Endothelial cell of umbilical vein (primary cell): Measurements from ENCODE around the gene PHC3. TPM values are rescaled to one million over a fixed set of nuclear protein-coding genes. Genes with fewer than 3 reads are reported as not detected.

ENCODE experiments used
- BruUV-seq: library from RNA; stranded (reverse); fragments of 400-500 nt; replicated peaks from 2 replicates; lab custom pipeline; 2021; lab: Mats Ljungman, UMichigan
- CTCF ChIA-PET: fragments of 300-600, 350-600 bp; sonication (Branson Sonifier 250); formaldehyde crosslinking; loops from one replicate; lab custom pipeline; 2021; ENCODE audit warnings: antibody characterized with exemption, inconsistent platforms; lab: Charles Lee
- POLR2A ChIA-PET: fragments of 300-600, 350-600 bp; sonication (Branson Sonifier 250); formaldehyde crosslinking; loops from one replicate; lab custom pipeline; 2021; ENCODE audit warnings: antibody characterized with exemption, inconsistent platforms; lab: Charles Lee
- DNase-seq: peaks from one replicate; pipeline ENCODE4 v3.0.0-alpha.2; 2011; ENCODE audit warnings: low read depth, low spot score
- FAIRE-seq: peaks from 2 replicates; lab custom pipeline; 2011; peaks lifted over from hg19 to GRCh38; lab: Jason Lieb, UNC
- H2AFZ ChIP-seq: 2 replicates; pipeline ENCODE4 v1.6.0; 2012; ENCODE audit warnings: low read depth, low read length, control low read depth, inconsistent platforms
- H3K27ac ChIP-seq: 2 replicates; pipeline ENCODE4 v1.5.1; 2011; ENCODE audit warnings: low read depth, mild to moderate bottlenecking, control low read depth, low read length, moderate library complexity; ENCODE audit not compliant: insufficient read depth
- H3K27me3 ChIP-seq, 2 experiments: 2 replicates each; pipeline versions ENCODE4 v1.6.0 to v1.6.1; 2011; ENCODE audit warnings: low read length in 2 of 2, mixed read lengths in 1 of 2; ENCODE audit not compliant: control insufficient read depth in 2 of 2, insufficient read depth in 2 of 2
- H3K36me3 ChIP-seq, 2 experiments: 2 replicates in 1 of 2; 3 replicates in 1 of 2; pipeline ENCODE4 v1.5.1; 2011; ENCODE audit warnings: low read length in 2 of 2, mild to moderate bottlenecking in 1 of 2, moderate library complexity in 1 of 2; ENCODE audit not compliant: control insufficient read depth in 2 of 2, insufficient read depth in 2 of 2; ENCODE audit errors: extremely low read depth in 1 of 2
- H3K4me1 ChIP-seq: 3 replicates; pipeline ENCODE4 v1.5.1; 2011; ENCODE audit warnings: mild to moderate bottlenecking, low read length; ENCODE audit not compliant: control insufficient read depth, insufficient read depth; ENCODE audit errors: extremely low read depth
- H3K4me2 ChIP-seq: 2 replicates; pipeline ENCODE4 v1.6.1; 2011; ENCODE audit warnings: low read length, control low read depth, mixed read lengths; ENCODE audit not compliant: insufficient read depth
- H3K4me3 ChIP-seq, 3 experiments: fragments of 200-600 bp in 1 of 3; sonication (generic), shearing (Covaris generic) in 1 of 3; replicated peaks in 1 of 3; 2 replicates each; pipeline ENCODE4 v1.5.1; 2011 to 2016; ENCODE audit warnings: control low read depth in 3 of 3, low read length in 3 of 3, mild to moderate bottlenecking in 2 of 3, inconsistent platforms in 1 of 3, low read depth in 1 of 3, moderate library complexity in 1 of 3; ENCODE audit not compliant: insufficient read depth in 1 of 3
- H3K79me2 ChIP-seq: 2 replicates; pipeline ENCODE4 v1.6.0; 2012; ENCODE audit warnings: low read length, inconsistent platforms; ENCODE audit not compliant: control insufficient read depth, insufficient read depth
- H3K9ac ChIP-seq: replicated peaks from 2 replicates; pipeline ENCODE3; 2011; ENCODE audit warnings: low read length, control low read depth; ENCODE audit not compliant: insufficient read depth; ENCODE audit errors: extremely low read depth
- H3K9me1 ChIP-seq: replicated peaks from 3 replicates; pipeline ENCODE4 v1.6.0; 2011; ENCODE audit warnings: mild to moderate bottlenecking, low read length; ENCODE audit not compliant: control insufficient read depth, insufficient read depth; ENCODE audit errors: extremely low read depth
- H3K9me3 ChIP-seq: replicated peaks from 2 replicates; pipeline ENCODE4 v1.5.1; 2012; ENCODE audit warnings: low read length, inconsistent platforms; ENCODE audit not compliant: control insufficient read depth, insufficient read depth
- H4K20me1 ChIP-seq: replicated peaks from 2 replicates; pipeline ENCODE3; 2011; ENCODE audit warnings: mild to moderate bottlenecking, low read length; ENCODE audit not compliant: control insufficient read depth, insufficient read depth; ENCODE audit errors: extremely low read depth
- EZH2 ChIP-seq: IDR thresholded peaks from 2 replicates; pipeline ENCODE4 v1.6.1; 2012; ENCODE audit warnings: borderline replicate concordance, low read depth, mild to moderate bottlenecking, moderate library complexity, low read length, inconsistent platforms; ENCODE audit not compliant: severe bottlenecking
- FOS ChIP-seq: IDR thresholded peaks from 2 replicates; pipeline ENCODE4 v1.6.1; 2011; ENCODE audit warnings: mild to moderate bottlenecking, low read length, moderate library complexity, borderline replicate concordance; ENCODE audit not compliant: insufficient read depth
- GATA2 ChIP-seq: IDR thresholded peaks from 2 replicates; pipeline ENCODE4 v1.7.0; 2011; ENCODE audit warnings: low read depth, mild to moderate bottlenecking, moderate library complexity, mixed read lengths, low read length; ENCODE audit not compliant: insufficient read length, insufficient read depth
- JUN ChIP-seq: IDR thresholded peaks from 2 replicates; pipeline ENCODE4 v1.6.1; 2011; ENCODE audit warnings: borderline replicate concordance, low read depth; ENCODE audit not compliant: insufficient read length, insufficient read depth
- MYC ChIP-seq: IDR thresholded peaks from one replicate; pipeline ENCODE4 v1.6.1; 2011; ENCODE audit warnings: mild to moderate bottlenecking, low read depth, low read length
- POLR2A ChIP-seq: IDR thresholded peaks from 2 replicates; pipeline ENCODE4 v1.6.1; 2012; ENCODE audit warnings: low read depth, mild to moderate bottlenecking, control low read depth, low read length
- POLR2AphosphoS5 ChIP-seq: IDR thresholded peaks from 2 replicates; pipeline ENCODE4 v1.6.1; 2012; ENCODE audit warnings: low read depth, mild to moderate bottlenecking, control low read depth, low read length, moderate library complexity; ENCODE audit not compliant: insufficient read depth
- dilution Hi-C: fragments of 300-500 bp; cut with MboI; formaldehyde crosslinking; loops from one replicate; pipeline ENCODE4 v1.15.0; 2019; ENCODE audit warnings: low sequenced_read_pairs; ENCODE audit not compliant: extremely low pct_ligation_motif_present
- intact Hi-C: fragments of 100-400 bp; cut with micrococcal nuclease; formaldehyde crosslinking; loops from one replicate; pipeline ENCODE4 v1.10.0; 2022
- polyA plus RNA-seq, 4 experiments: library from polyadenylated mRNA; depleted of rRNA in 3 of 4; stranded (reverse) in 3 of 4; unstranded in 1 of 4; fragments of >200 nt; gene quantifications; 2 replicates each; pipeline versions ENCODE4 v1.2.1 to v1.2.3, GENCODE V29; 2011 to 2012; ENCODE audit warnings: missing spikeins in 1 of 4
- total RNA-seq: library from RNA; stranded (reverse); gene quantifications from 2 replicates; pipeline ENCODE4 v1.2.3, GENCODE V29; 2021
- TF ChIP-seq, protein P1 (sequence below): IDR thresholded peaks from 2 replicates; pipeline ENCODE4 v1.6.1; 2011; ENCODE audit not compliant: insufficient read depth, insufficient read length
- TF ChIP-seq, protein P2 (sequence below), 2 donors: IDR thresholded peaks; 1 replicate in 1 of 2; 2 replicates in 1 of 2; pipeline ENCODE4 v1.5.1; 2011; ENCODE audit warnings: low read length in 2 of 2, mild to moderate bottlenecking in 2 of 2, moderate library complexity in 2 of 2, control low read depth in 1 of 2, inconsistent platforms in 1 of 2, low read depth in 1 of 2; ENCODE audit not compliant: insufficient read depth in 1 of 2; ENCODE audit errors: extremely low read depth in 1 of 2

PHC3 gene
- total and polyA plus RNA-seq, 2 donors (not counting 3 experiments of a cell fraction or from before 2014, with no cell fraction given), result 35.7 to 45.8 TPM

DNA sequence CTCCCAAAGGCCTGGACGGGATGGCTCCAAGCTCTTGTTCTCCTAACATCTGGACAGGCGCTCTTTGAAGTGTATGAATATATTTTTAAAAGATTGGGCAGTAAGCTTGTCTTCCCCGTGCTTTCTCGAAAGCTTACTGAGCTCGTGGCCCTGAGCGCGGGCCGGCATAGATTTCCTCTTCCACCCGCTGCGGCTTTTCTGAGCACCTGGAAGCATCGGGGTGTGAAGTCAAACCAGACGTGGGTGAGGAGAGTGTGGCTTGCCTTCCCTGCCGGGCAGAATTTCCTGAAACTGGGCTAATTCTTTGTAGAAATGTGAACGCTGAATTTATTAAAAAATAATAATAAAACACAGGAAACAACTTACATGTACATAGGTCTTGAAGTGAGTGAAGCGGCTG lies 117.8 kb downstream of the PHC3 start:
- CTCF ChIA-PET, result interaction anchor here (1.1 kb wide), 1 partner anchor 10 kb away, joined by 4 read pairs; no protein-coding TSS in a partner anchor
- FAIRE-seq (no peak), DNase-seq (no peak)
- no peaks in the 10 kb centered on the region for H3K9me1 ChIP-seq
- TF ChIP-seq GATA2 (no peak), POLR2AphosphoS5 (no peak)
- no peaks in the 10 kb centered on the region for H3K27me3 ChIP-seq
- H3K4me1 ChIP-seq, result no peaks in the 10 kb centered on the region
- intact Hi-C loops, result no loop called here
- POLR2A ChIA-PET, result no interaction called here
- H3K27ac ChIP-seq, result no peak overlapping the region
- dilution Hi-C loops, result no loop called here
- no peaks in the 10 kb centered on the region for H4K20me1 ChIP-seq
- no peak overlapping the region for H2AFZ ChIP-seq
- no TSS peak for BruUV-seq
- no peak overlapping the region for H3K4me2 ChIP-seq
- H3K4me3 ChIP-seq, result no peak overlapping the region
- H3K9me3 ChIP-seq, result no peaks in the 10 kb centered on the region
- no peak overlapping the region for H3K9ac ChIP-seq
- H3K79me2 ChIP-seq, result no peaks in the 10 kb centered on the region
- H3K36me3 ChIP-seq, result no peaks in the 10 kb centered on the region

DNA sequence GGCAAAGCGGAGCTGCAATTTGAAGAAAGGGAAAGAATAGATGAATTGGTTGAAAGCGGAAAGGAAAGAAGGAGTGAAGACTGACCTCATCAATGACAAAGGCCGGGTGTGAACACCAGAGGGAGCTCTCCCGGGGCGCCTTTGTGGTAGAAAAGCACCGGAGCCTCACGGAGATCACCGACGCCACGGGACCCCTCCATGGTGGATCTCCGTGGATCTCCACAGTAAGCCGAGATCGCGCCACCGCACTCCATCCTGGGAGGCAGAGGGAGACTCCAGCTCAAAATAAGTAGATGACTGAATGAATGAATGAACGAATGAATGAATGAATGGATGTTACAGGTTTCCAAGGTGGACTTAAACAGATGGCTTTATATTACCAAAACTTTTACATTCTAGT lies 118.8 kb downstream of the PHC3 start:
- H3K36me3 ChIP-seq, result no peaks in the 10 kb centered on the region
- DNase-seq (no peak), FAIRE-seq (no peak)
- no peak overlapping the region for H3K9ac ChIP-seq
- H3K27me3 ChIP-seq, result no peaks in the 10 kb centered on the region
- H3K4me1 ChIP-seq, result no peaks in the 10 kb centered on the region
- no peak overlapping the region for H3K4me2 ChIP-seq
- no peaks in the 10 kb centered on the region for H3K9me1 ChIP-seq
- no peaks in the 10 kb centered on the region for H4K20me1 ChIP-seq
- no peak overlapping the region for H3K27ac ChIP-seq
- dilution Hi-C loops (no loop called here), intact Hi-C loops (no loop called here)
- no peaks in the 10 kb centered on the region for H3K9me3 ChIP-seq
- no TSS peak for BruUV-seq
- CTCF ChIA-PET, result interaction anchor here (1.0 to 1.1 kb wide), 2 partner anchors 9 to 16 kb away, joined by 3 to 4 read pairs; no protein-coding TSS in a partner anchor
- no peak overlapping the region for H2AFZ ChIP-seq
- POLR2A ChIA-PET, result no interaction called here
- no peaks in the 10 kb centered on the region for H3K79me2 ChIP-seq
- no peak overlapping the region for H3K4me3 ChIP-seq
- TF ChIP-seq, protein P1, sequence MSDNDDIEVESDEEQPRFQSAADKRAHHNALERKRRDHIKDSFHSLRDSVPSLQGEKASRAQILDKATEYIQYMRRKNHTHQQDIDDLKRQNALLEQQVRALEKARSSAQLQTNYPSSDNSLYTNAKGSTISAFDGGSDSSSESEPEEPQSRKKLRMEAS, result no peak
- TF ChIP-seq EZH2, result no peak
- TF ChIP-seq GATA2, result no peak
- TF ChIP-seq JUN, result no peak
- no peak for TF ChIP-seq POLR2AphosphoS5
- no peak for TF ChIP-seq MYC
- TF ChIP-seq, protein P2, sequence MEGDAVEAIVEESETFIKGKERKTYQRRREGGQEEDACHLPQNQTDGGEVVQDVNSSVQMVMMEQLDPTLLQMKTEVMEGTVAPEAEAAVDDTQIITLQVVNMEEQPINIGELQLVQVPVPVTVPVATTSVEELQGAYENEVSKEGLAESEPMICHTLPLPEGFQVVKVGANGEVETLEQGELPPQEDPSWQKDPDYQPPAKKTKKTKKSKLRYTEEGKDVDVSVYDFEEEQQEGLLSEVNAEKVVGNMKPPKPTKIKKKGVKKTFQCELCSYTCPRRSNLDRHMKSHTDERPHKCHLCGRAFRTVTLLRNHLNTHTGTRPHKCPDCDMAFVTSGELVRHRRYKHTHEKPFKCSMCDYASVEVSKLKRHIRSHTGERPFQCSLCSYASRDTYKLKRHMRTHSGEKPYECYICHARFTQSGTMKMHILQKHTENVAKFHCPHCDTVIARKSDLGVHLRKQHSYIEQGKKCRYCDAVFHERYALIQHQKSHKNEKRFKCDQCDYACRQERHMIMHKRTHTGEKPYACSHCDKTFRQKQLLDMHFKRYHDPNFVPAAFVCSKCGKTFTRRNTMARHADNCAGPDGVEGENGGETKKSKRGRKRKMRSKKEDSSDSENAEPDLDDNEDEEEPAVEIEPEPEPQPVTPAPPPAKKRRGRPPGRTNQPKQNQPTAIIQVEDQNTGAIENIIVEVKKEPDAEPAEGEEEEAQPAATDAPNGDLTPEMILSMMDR (IDR thresholded peaks at IDR 0.05; ENCODE audit: extremely low read depth in 1 of 2, insufficient read depth in 1 of 2, low read depth in 1 of 2, low read length in 2 of 2), result no peak
- no peak for TF ChIP-seq FOS
- no peak for TF ChIP-seq POLR2A
